NOMO-1 (cell line): ENCODE data around the gene PLAC8L1.

ENCODE experiments used
- DNase-seq, 2 experiments: peaks; one replicate each; lab custom pipeline; 2025; ENCODE audit not compliant: unreplicated experiment in 2 of 2; lab: John Stamatoyannopoulos, UW

PLAC8L1 gene

DNA sequence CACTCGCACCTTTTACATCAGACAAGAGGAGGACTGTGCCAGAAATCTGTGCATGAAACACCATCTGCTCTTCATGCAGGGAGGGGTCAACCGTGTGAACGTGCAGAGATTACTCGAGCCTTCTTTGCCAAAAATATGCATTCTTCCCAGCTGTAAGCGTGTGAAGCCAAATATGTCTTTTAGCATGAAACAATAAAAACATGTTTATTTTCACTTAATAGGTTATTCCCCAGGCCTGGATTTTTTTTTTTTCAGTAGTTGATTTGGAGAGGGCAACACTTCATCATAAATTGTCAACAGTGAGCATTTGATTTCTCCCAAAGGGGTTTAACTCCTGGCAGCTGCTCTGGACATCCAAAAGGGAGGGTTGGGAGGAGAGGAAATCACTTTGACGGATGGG, 23.8 kb downstream of the PLAC8L1 start:
- DNase-seq = no peak

DNA sequence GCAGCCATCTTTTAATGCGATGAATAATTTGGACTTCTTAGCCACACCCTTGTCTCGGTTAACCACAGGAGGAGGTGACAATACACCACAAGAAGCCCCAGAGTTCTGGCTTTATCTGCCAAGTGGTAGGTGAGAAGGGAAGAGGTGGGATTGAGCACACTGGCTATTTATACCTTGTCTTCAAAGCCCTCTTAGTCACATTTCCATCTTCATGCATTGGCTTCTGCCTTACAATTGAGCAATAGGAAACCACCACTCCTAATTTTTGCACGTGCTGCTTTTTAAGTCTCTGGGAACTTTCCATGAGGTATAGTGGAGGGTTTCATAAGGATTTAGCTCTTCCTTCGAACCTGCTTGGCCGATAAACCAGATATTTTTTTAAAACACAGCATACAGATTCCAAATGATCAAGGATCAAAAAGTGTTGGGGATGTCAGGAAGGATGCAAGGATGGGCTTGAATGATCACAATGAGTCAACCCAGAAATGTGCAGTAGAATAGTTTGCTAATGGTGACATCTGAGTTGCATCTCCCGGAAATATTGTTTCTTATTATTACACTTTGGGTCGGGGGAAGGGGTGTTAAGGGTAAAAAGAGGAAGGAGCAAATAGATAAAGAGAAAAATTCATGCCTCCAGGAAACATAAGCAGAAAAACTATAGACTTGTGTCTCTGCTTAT, 25.5 kb downstream of the PLAC8L1 start:
- DNase-seq = peak; percentile 59 to 71

DNA sequence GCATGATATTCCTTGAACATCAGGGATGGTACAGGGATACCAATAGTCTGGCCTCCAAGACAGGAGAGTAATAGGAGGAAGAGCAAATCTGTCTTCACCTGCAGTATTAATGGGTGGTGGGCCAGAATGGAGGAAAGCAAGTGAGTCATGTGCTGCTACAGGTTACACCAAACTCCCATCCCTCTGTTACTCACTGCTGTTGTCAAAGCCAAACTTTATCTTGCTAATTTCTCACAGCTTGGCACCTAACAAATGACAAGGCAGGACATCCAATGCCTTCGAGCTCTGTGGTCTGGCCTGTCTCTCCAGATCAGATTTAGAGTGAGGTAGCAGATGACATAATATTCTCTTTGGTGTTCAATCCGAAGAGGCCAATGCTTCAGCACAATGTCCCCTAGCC, 26.8 kb downstream of the PLAC8L1 start:
- no peak for DNase-seq

DNA sequence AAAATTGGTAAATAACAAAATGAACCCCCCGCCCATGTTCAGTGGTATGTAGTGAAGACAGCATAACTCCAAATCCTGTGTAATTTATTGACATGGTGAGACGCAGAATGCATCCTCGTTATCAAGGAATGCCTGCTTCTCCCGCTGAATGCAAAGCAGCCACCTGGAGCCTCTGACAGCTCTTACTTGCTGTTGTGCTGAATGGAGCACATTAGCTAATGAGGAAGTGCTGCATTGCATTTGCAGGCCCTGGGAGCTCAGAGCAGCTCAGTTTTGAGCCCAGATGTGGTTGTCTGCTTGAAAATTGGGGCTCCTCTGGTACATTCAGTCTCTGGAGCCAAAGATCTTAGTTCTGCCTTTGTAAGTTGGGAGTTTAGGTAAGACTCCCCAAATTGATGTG, 28.9 kb downstream of the PLAC8L1 start:
- DNase-seq = peak; percentile 21 to 44

DNA sequence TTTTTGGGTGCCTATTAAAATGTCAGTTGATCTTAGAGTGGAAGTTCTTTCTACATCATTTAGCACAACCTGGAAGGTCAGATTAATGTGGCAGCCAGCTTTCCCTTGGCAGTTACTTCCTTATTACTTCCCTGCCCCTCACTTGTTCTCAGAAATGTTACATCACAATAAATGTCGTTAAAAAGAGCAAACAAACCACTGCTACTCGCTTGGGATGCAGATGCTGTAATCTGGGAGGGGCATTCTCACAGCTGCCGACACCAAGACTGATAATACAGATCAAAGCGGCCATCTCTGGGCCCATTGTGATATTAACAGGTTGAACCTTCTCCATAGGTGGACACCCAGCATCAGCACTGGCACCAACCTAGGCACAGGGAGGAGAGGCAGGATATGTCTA, 29.3 kb downstream of the PLAC8L1 start:
- peak; percentile 64 to 85 for DNase-seq

DNA sequence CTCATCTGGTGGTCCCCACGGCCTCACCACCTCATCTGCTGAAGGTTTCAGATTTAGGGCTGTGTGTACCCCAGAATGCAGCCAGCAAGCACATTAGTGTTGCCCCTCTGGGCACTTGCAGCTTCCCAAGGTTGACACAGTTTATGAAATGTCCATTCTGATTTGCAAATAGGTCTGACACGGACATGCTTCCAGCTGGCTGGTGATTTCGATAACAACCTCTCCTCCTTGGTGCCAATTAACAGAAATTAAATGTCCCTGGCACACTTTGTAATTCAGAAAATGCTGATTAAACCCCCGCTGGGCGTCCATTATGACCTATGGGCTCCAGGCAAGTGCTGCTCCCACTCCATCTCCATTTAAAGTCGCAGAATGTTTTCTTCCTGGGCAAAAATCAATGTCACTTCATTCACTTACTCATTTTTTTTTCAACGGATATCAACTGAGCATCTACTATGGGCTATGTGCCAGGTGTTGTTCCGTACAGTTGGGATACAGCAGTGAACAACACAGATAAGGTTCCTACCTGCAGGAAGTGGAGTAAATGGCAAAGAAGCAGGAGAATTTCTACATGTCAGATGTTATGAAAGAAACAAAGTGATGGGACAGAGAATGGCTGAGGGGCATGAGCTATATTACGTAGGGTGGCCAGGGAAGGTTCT, 32.0 kb downstream of the PLAC8L1 start:
- DNase-seq = no peak

DNA sequence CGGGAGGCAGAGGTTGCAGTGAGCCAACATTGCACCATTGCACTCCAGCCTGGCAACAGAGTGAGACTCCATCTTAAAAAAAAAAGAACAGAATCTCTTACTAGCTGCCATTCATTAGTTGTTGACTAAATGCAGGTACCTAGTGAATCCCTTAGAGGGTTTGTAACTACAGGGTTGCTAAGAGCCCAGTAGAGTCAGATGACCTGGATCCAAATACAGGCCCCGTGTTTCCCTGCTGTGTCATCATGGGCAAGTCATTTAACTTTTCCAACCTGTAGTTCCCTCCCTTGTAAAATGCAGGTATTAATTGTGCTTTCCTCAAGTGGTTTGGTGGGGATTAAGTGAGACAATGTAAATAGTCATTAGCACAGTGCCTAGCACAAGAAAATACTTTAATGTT, 32.8 kb downstream of the PLAC8L1 start:
- no peak for DNase-seq

DNA sequence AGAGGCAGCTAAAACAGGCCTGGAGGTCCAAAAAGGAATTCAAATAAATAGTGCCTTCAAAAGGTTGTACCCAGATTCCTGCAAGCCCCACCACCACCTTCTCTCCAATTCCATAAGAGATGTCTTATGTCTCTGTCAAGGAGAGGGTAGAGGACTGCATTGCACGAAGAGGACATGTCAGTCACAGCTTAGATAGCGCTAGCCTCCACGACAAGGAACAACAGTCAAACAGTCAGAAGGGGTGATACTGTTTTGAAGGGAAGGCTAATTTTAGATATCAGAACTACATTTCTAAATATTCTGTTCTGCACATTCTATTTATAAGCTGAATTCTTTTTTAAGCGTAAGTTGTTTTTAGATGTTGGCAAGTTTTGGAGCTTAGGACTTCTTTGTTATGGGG, 34.2 kb downstream of the PLAC8L1 start:
- no peak for DNase-seq

DNA sequence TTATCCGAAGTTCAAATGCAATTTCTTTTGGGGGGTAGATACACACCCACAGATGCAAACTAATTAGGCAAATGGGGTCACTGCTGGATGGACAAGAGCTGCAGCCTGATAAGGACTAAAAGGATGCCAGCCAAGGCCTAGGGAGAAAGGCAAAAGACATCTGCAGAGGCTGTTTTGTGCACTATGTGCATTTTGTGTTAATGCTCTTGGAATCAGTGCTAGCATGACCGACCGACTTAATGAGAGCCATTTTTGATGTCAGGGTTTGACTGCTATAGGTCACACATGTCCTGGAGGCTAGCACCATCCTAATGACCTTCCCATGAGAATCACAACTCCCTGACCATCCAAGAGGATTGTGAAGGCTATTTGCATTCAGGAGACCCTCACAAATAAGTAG, 34.6 kb downstream of the PLAC8L1 start:
- DNase-seq = no peak

DNA sequence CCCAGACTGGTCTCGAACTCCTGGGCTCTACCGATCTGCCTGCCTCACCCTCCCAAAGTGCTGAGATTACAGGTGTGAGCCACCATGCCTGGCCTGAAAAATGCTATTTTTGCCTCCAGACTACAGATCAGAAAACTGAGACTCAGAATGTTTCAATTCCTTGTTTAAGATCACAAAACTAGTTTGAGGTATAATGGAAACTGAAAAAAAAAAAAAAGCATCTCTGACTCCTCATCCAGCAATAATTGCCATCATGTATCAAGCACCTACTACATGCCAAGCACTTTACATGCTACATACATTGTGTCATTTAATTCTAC, 35.6 kb downstream of the PLAC8L1 start:
- DNase-seq = no peak

DNA sequence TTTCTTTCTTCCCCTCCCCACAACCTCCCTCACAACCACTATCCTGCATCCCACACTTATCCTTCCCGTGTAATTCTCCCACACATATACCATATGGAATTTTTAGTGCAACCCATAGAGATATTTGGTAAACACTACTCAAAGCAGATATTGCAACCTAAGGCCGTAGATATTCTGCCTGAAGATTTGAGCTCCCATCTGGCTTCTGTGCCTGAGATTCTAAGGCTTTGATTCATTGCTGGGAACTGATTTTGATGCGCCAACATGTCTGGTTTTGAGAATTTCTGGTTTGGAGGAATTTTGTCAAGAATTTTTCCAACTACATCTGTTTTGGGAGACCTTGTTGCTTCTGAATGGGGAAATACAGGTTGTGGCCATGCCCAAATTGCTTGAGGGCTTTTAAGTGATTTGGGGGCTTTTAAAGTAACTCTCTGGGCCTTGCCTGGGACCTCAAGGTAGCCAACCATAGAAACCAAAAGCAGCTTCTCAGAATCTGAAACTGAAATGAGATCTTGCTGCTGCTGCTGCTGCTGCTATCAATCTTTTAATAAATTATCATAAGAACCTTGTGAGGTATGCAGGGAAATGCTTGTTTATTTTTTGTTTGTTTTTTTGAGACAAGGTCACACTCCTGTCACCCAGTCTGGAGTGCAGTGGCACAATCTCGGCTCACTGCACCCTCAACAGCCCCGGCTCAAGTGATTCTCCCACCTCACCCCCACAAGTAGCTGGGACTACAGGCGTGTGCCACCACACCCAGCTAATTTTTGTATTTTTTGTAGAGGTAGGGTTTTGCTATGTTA, 36.2 kb downstream of the PLAC8L1 start:
- no peak for DNase-seq

DNA sequence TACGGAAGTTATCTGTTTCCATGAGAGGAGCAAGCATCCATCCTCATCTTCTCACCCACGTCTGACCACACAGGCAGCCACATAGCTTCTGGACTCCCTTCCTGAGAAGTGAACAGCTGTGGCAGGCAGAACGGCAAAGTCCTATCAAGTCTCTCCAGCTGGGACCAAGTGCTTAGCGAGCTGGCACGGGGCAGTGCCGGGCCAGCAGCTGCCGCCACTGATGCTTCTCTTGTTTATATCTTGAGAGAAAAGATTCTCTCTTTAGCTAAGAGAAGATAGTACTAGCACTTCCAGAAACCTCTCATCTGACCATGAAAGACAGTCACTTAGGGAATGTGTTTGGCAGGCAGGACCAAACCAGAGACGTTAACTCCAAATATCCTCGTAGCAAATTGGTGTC, 37.2 kb downstream of the PLAC8L1 start:
- no peak for DNase-seq

DNA sequence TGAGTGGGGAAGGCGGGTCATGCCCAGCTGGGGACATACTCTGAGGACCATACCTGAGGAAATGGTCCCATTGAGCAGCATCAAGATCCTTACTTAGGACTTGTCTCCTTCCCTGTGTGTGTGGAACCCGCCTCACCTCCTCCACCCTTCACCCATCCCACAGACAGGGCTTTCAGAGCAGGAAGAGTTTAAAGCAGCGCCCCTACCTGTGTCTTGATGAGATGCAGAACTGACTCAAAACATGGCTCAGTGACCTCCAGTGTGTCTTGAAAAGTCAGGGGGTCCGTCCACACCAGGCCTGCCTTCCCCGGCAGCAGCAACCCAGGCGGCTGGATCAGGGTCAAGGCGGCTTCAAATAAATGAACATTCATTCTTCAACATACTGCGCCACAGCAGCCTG, 38.4 kb downstream of the PLAC8L1 start:
- DNase-seq = no peak

DNA sequence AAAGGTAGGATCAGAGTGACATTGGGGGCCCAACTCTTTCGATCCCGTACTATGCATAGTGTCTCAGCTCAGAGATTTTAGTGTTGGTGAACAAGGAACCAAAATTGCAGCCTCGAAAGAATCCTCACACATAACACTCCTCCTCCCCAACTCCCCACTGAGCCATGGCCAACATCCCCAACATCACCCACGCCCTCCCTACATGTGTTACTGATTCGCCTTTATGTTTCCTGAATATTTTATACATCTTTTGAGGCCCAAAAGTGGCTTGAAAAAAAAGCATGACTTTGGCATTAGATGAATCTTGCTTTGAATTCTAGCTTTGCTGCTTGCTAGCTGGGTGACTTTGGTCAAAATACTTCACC, 45.2 kb downstream of the PLAC8L1 start:
- no peak for DNase-seq

DNA sequence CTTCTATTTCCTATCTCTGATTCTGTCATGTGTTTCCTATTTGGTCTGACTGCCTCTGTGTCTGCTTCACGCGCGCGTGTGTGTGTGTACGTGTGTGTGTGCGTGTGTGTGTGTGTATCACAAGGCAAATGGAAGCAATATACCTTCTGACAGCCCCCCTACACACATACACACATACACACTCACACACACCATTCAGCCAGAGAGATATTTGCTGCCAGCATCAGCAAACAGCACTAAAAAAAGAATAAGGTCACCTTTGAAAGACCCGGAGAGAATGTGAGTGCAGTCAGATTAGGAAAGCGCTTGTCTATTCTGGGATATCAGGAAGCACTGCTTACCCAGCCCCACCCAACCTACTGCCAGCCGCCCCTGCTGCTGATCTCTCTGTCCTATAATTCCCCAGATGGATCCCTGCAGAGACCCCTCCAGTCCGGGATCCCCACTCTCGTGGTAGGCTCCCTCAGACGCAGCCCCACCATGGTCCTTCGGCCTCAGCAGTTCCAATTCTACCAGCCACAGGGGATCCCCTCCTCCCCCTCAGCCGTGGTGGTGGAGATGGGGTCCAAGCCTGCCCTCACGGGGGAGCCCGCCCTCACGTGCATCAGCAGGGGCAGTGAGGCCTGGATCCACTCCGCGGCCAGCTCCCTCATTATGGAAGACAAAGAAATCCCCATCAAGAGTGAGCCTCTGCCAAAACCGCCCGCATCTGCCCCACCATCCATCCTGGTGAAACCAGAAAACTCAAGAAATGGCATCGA, 45.7 kb downstream of the PLAC8L1 start:
- no peak for DNase-seq

DNA sequence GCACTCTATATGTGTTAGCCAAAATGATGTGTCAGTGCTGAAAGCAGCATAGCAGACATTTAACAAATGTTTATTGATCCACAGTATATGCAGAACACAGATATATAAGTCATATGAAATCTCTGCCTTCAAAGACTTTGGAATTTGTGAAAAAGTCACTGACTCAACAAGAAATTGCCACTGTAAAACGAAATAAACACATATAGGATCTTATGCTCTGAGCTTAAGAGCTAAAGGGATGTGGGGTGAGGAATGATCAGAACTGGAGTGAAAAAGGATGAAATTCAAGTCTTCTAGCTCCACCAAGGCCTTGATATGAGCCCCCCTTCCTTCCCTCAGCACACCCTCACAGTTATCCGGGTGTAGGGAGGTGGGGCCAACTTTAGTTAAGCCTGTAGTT, 49.9 kb downstream of the PLAC8L1 start:
- no peak for DNase-seq

DNA sequence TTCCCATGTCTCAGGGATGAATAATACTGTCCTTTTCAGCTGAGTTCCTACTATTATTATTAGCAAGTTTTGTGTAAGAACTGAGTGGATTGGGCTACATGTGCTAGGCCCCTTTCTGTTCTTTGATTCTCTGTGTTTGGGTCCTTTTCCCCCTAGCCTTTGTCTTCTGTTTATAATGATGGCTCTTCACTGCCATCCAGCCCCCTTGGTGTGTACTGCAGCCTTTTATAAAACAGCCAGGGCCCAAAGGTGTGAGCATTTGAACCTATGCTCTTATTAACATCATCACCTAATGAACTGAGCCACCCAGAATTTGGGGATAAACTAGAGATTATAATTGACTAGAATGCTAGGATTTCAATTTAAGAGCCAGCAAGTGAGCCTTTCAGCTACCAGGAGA, 52.6 kb downstream of the PLAC8L1 start:
- peak in 1 of 2 experiments; percentile 15 for DNase-seq

DNA sequence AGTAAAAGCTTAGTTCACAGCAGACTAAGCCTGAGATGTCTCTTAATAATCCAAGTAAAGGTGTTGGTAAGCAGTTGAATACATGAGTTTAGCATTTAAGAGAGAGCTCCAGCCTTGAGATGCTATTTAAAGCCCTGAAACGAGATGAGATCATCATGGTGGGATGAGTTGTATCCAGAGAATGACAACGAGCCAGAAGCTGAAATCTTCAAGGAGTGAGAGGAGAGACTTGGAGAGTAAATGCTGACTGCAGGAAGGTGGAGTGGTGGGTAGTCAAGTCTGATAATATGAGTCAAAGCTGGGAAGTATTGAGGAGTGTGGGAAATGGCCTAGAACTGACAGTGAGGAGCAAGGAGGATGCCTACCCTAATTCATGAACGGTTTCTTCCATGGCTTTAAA, 53.7 kb downstream of the PLAC8L1 start:
- DNase-seq = no peak

DNA sequence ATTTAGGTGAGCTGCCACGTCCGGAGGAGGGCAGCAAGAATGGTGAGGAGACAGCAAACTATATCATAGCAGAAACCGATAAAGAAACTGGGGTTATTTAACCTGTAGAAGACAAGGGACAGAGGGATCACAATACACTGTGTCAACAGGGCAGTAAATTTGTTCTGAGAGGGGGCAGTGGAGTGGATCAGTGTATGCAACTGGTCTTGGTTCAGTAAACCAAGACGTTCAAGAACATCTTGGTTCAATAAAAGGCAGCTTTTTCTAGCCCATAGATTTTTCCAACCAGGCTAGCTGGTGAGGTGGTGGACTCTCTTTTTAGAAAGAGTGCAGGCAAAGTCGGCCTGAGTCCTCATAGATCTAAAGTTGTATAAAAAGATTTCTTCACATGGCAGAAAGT, 55.3 kb downstream of the PLAC8L1 start:
- no peak for DNase-seq

DNA sequence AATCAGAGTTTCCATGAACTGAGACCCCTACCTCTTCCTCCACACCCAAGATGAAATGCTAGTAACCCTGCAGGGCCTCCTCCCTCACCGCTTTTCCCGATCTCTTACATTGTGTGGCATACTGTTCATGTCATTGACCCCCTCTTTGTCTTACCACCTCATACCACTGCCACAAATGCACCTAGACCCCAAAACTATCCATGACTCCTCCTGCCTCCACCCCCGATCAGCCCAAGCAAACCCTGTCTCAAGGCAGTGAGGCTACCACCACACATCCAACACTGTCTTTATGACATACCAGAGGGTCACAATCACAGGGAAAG, 55.7 kb downstream of the PLAC8L1 start:
- no peak for DNase-seq

DNA sequence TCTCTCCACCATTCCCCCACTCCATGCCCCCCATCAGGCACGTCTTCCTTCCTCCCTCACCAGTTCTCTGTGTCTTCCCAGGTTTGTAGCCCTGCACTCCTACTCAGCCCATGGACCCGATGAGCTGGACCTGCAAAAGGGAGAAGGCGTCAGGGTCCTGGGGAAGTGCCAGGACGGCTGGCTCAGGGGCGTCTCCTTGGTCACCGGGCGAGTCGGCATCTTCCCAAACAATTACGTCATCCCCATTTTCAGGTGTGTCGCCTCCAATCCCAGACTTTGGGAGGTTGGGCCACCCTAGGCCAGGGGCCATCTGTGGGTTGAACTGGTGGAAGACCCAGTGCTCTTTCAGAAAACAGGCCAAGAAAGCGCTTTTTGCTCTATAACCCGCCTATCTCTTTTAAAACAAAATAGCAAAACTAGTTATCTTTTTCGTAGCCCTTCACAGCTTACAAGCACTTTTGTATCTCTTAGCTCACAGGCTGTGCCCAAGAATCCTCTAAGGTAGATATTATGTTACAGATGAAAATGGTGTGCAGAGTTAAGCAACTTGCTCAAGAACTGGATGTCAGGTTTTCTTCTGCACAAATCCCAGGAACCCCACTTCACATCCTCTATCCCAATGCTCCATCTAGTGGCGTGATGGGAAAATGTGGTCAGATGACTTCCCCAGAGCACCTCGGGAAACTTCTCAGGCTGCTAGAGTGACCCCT, 56.2 kb downstream of the PLAC8L1 start:
- peak; percentile 29 to 45 for DNase-seq
